Esophagus muscularis mucosa (tissue), 4 donors: ENCODE data around the gene NTRK2. TPM values are rescaled to one million over a fixed set of nuclear protein-coding genes. Genes with fewer than 3 reads are reported as not detected.
"Not testable (repeated sequence)": the region's sequence is repeated elsewhere in the genome, so short reads cannot be mapped to it uniquely, and the experiment has no call there.

Experiments used
- DNase-seq: peaks from one replicate; pipeline ENCODE4 v3.0.0-alpha.2; 2017; ENCODE audit errors: extremely low spot score
- H3K27ac ChIP-seq, 4 donors: fragments of 200-600 bp; sonication (generic); replicated peaks in 1 of 4; 1 replicate in 3 of 4; 2 replicates in 1 of 4; pipeline ENCODE4 v1.5.1; 2016 to 2019; ENCODE audit warnings: mild to moderate bottlenecking in 1 of 4
- H3K27me3 ChIP-seq, 4 donors: fragments of 200-600 bp; sonication (generic); one replicate each; pipeline versions ENCODE4 v1.5.1 to v1.6.0; 2016 to 2019
- H3K36me3 ChIP-seq, 4 donors: fragments of 200-600 bp; sonication (generic); one replicate each; pipeline ENCODE4 v1.5.1; 2016 to 2019
- H3K4me1 ChIP-seq, 4 donors: fragments of 200-600 bp; sonication (generic); one replicate each; pipeline ENCODE4 v1.5.1; 2016 to 2019
- H3K4me3 ChIP-seq, 4 donors: fragments of 200-600 bp; sonication (generic); 1 replicate in 2 of 4; 2 replicates in 2 of 4; pipeline ENCODE4 v1.5.1; 2016 to 2019; ENCODE audit warnings: mild to moderate bottlenecking in 4 of 4, moderate library complexity in 1 of 4
- H3K9me3 ChIP-seq, 4 donors: fragments of 200-600 bp; sonication (generic); 1 replicate in 3 of 4; 2 replicates in 1 of 4; pipeline ENCODE4 v1.5.1; 2016 to 2019
- CTCF ChIP-seq, 3 experiments: fragments of 200-600 bp in 2 of 3; fragments of 450-650 bp in 1 of 3; sonication (generic) in 2 of 3; IDR thresholded peaks; one replicate each; pipeline ENCODE4 v1.5.1; 2017 to 2019; ENCODE audit warnings: antibody characterized with exemption in 3 of 3, mild to moderate bottlenecking in 2 of 3, moderate library complexity in 1 of 3
- EP300 ChIP-seq: sonication (generic); formaldehyde crosslinking; IDR thresholded peaks from one replicate; pipeline ENCODE4 v1.6.1; 2017; ENCODE audit warnings: antibody characterized with exemption
- POLR2A ChIP-seq: fragments of 450-650 bp; IDR thresholded peaks from one replicate; pipeline ENCODE4 v1.6.1; 2017; ENCODE audit warnings: antibody characterized with exemption, moderate library complexity, mild to moderate bottlenecking, low read depth
- POLR2AphosphoS5 ChIP-seq, 2 donors: sonication (generic); formaldehyde crosslinking; IDR thresholded peaks; one replicate each; pipeline ENCODE4 v1.6.1; 2017; ENCODE audit warnings: antibody characterized with exemption in 2 of 2
- WGBS: methylation state at CpG from one replicate; pipeline ENCODE4 v1.1.5; 2018; 5-methylcytosine and 5-hydroxymethylcytosine counted together
- intact Hi-C: fragments of 100-400 bp; cut with DNase I; formaldehyde crosslinking; loops from one replicate; pipeline ENCODE4 v1.15.1; 2023
- total RNA-seq, 4 donors: library from RNA; depleted of rRNA; stranded (reverse); fragments of >200 nt; gene quantifications; one replicate each; pipeline versions ENCODE4 v1.1.0 to v1.2.1, GENCODE V29; 2016

Gene NTRK2
- total RNA-seq, 4 donors from 2014 or later = 1.2 to 6.3 (median 5.5) TPM

GRCh38 chr9:84898188-84898587 is 228.7 kb downstream of the NTRK2 start:
- Histone ChIP-seq H3K27me3 (no peaks in the 10 kb centered on the region), H3K4me3 (no peak overlapping the region), H3K9me3 (no peaks in the 10 kb centered on the region), H3K27ac (no peak overlapping the region), H3K4me1 (peaks cover 0 to 5% (median 0%) of the 10 kb centered on the region in 4 donors), H3K36me3 (no peaks in the 10 kb centered on the region)
- DNase-seq = peak; percentile 24
- intact Hi-C loops = no loop called here
- TF ChIP-seq EP300 (no peak), POLR2A (no peak), CTCF (IDR thresholded peaks at IDR 0.05) (no peak), POLR2AphosphoS5 (IDR thresholded peaks at IDR 0.05) (no peak)
- WGBS = 84% methylated on average over 2 of the region's 2 CpGs

GRCh38 chr9:84898618-84899017 is 229.1 kb downstream of the NTRK2 start:
- H3K27ac ChIP-seq, H3K4me1 ChIP-seq, H3K4me3 ChIP-seq, H3K27me3 ChIP-seq, intact Hi-C loops, H3K36me3 ChIP-seq, H3K9me3 ChIP-seq: not testable (repeated sequence)
- WGBS = 89% methylated on average over 6 of the region's 6 CpGs
- peak; percentile 12 for DNase-seq

GRCh38 chr9:84899326-84899725 is 229.8 kb downstream of the NTRK2 start:
- H3K4me1 ChIP-seq = no peaks in the 10 kb centered on the region
- no peak for DNase-seq
- intact Hi-C loops = no loop called here
- no peaks in the 10 kb centered on the region for H3K9me3 ChIP-seq
- TF ChIP-seq POLR2A (no peak), EP300 (no peak), POLR2AphosphoS5 (IDR thresholded peaks at IDR 0.05) (no peak), CTCF (IDR thresholded peaks at IDR 0.05) (no peak)
- H3K36me3 ChIP-seq = no peaks in the 10 kb centered on the region
- H3K4me3 ChIP-seq = no peak overlapping the region
- no peak overlapping the region for H3K27ac ChIP-seq
- 92% methylated on average over 2 of the region's 2 CpGs for WGBS
- H3K27me3 ChIP-seq = no peaks in the 10 kb centered on the region

- Histone ChIP-seq H3K4me1 (no peaks in the 10 kb centered on the region), H3K9me3 (no peaks in the 10 kb centered on the region), H3K4me3 (no peak overlapping the region), H3K27me3 (no peaks in the 10 kb centered on the region), H3K36me3 (no peaks in the 10 kb centered on the region), H3K27ac (no peak overlapping the region)
- whole genome bisulfite sequencing = 82% methylated on average over 2 of the region's 2 CpGs
- TF ChIP-seq POLR2A = no peak
- DNase-seq = peak; percentile 85
- intact Hi-C loops = no loop called here
Measured at GRCh38 chr9:84900421-84900820, 230.9 kb downstream of the NTRK2 start.

GRCh38 chr9:84903963-84904362 is 234.4 kb downstream of the NTRK2 start:
- 79% methylated on average over 2 of the region's 2 CpGs for WGBS
- Histone ChIP-seq H3K27me3 (no peaks in the 10 kb centered on the region), H3K9me3 (no peaks in the 10 kb centered on the region), H3K4me3 (no peak overlapping the region), H3K27ac (no peak overlapping the region), H3K4me1 (no peaks in the 10 kb centered on the region), H3K36me3 (no peaks in the 10 kb centered on the region)
- no peak for DNase-seq
- intact Hi-C loops = no loop called here
- TF ChIP-seq POLR2A (no peak), EP300 (no peak), POLR2AphosphoS5 (IDR thresholded peaks at IDR 0.05) (no peak)

GRCh38 chr9:84916769-84917168 is 247.2 kb downstream of the NTRK2 start:
- Histone ChIP-seq H3K27me3 (no peaks in the 10 kb centered on the region), H3K4me3 (no peak overlapping the region), H3K9me3 (no peaks in the 10 kb centered on the region), H3K36me3 (no peaks in the 10 kb centered on the region), H3K27ac (no peak overlapping the region), H3K4me1 (no peaks in the 10 kb centered on the region)
- DNase-seq = no peak
- intact Hi-C loops = no loop called here
- TF ChIP-seq CTCF (IDR thresholded peaks at IDR 0.05) = no peak
- no peak for TF ChIP-seq POLR2A
- no peak for TF ChIP-seq POLR2AphosphoS5 (IDR thresholded peaks at IDR 0.05)
- TF ChIP-seq EP300 = no peak
- 95% methylated on average over 2 of the region's 2 CpGs for WGBS
